Measurements from ENCODE around the gene PCGF1.

Gene PCGF1

GRCh38 chr2:74528600-74529356 is 21.3 kb upstream of the PCGF1 start:
- Histone ChIP-seq H3K36me3 (ENCODE audit: control insufficient read depth, insufficient read depth, low read length) (no peaks in the 10 kb centered on the region), H3K9me3 (ENCODE audit: control insufficient read depth, low read length) (no peaks in the 10 kb centered on the region)
- TF ChIP-seq CTCF (IDR thresholded peaks at IDR 0.05) = no peak

GRCh38 chr2:74527741-74528140 is 20.2 kb upstream of the PCGF1 start:
- H3K79me2 ChIP-seq = peaks cover 7% of the 10 kb centered on the region
- TF ChIP-seq CTCF (IDR thresholded peaks at IDR 0.05) = no peak
- H3K9ac ChIP-seq = no peak overlapping the region
- no peak overlapping the region for H3K4me2 ChIP-seq (ENCODE audit: low read length)
- no peaks in the 10 kb centered on the region for H3K9me3 ChIP-seq (ENCODE audit: control insufficient read depth, low read length)
- H3K27ac ChIP-seq = no peak overlapping the region
- no peaks in the 10 kb centered on the region for H3K27me3 ChIP-seq (ENCODE audit: control insufficient read depth, insufficient read depth, low read length)
- no peak overlapping the region for H2AFZ ChIP-seq
- H3K4me1 ChIP-seq = peaks cover 5% of the 10 kb centered on the region
- H3K4me3 ChIP-seq (ENCODE audit: low read depth, low read length) = no peak overlapping the region
- H3K36me3 ChIP-seq (ENCODE audit: control insufficient read depth, insufficient read depth, low read length) = no peaks in the 10 kb centered on the region

More at GRCh38 chr2:74528600-74529356, 21.3 kb upstream of the PCGF1 start:
- H3K9ac ChIP-seq = peak overlapping the region; percentile 78
- peak overlapping the region; percentile 100 for H3K4me2 ChIP-seq (ENCODE audit: low read length)
- peaks cover 7% of the 10 kb centered on the region for H3K79me2 ChIP-seq
- H3K4me1 ChIP-seq = peaks cover 5% of the 10 kb centered on the region
- H2AFZ ChIP-seq = peak overlapping the region; percentile 97
- no peaks in the 10 kb centered on the region for H3K27me3 ChIP-seq (ENCODE audit: control insufficient read depth, insufficient read depth, low read length)
- peak overlapping the region; percentile 82 for H3K27ac ChIP-seq
- H3K4me3 ChIP-seq (ENCODE audit: low read depth, low read length) = peak overlapping the region; percentile 83

GRCh38 chr2:74526649-74527230 is 19.2 kb upstream of the PCGF1 start:
- Histone ChIP-seq H2AFZ (no peak overlapping the region), H3K27ac (no peak overlapping the region), H3K27me3 (ENCODE audit: control insufficient read depth, insufficient read depth, low read length) (no peaks in the 10 kb centered on the region), H3K4me3 (ENCODE audit: low read depth, low read length) (no peak overlapping the region), H3K36me3 (ENCODE audit: control insufficient read depth, insufficient read depth, low read length) (no peaks in the 10 kb centered on the region), H3K4me2 (ENCODE audit: low read length) (no peak overlapping the region), H3K9ac (no peak overlapping the region), H3K4me1 (peaks cover 5% of the 10 kb centered on the region), H3K79me2 (peaks cover 7% of the 10 kb centered on the region), H3K9me3 (ENCODE audit: control insufficient read depth, low read length) (no peaks in the 10 kb centered on the region)
- no peak for TF ChIP-seq CTCF (IDR thresholded peaks at IDR 0.05)

GRCh38 chr2:74525717-74526648 is 18.5 kb upstream of the PCGF1 start, which contains the start of gene DQX1:
Gene DQX1, minus strand, starts transcription at chr2:74526231. Its CDS starts 502 bp downstream, at chr2:74525729.
- Histone ChIP-seq H3K9me3 (ENCODE audit: control insufficient read depth, low read length) (no peaks in the 10 kb centered on the region), H3K4me2 (ENCODE audit: low read length) (no peak within 1 kb of the TSS), H3K4me3 (ENCODE audit: low read depth, low read length) (no peak within 1 kb of the TSS), H3K36me3 (ENCODE audit: control insufficient read depth, insufficient read depth, low read length) (no peaks in the 10 kb centered on the region), H3K27ac (no peak within 1 kb of the TSS), H3K27me3 (ENCODE audit: control insufficient read depth, insufficient read depth, low read length) (no peaks in the 10 kb centered on the region), H2AFZ (no peak within 1 kb of the TSS), H3K9ac (no peak within 1 kb of the TSS), H3K4me1 (peaks cover 5% of the 10 kb centered on the region), H3K79me2 (peaks cover 7% of the 10 kb centered on the region)
- no peak for TF ChIP-seq CTCF (IDR thresholded peaks at IDR 0.05)
